Activated CD4-positive, alpha-beta T cell treated with anti-CD3 and anti-CD28 coated beads for 48 hours (primary cell): ENCODE results near the gene XPO5.
A peak's percentile ranks its signal among the peaks of the same experiment; 100 is the strongest.
"Not testable (repeated sequence)": the region's sequence is repeated elsewhere in the genome, so short reads cannot be mapped to it uniquely, and the experiment has no call there.

ENCODE experiments used
- DNase-seq: peaks from one replicate; pipeline ENCODE4 v3.0.0-alpha.2; 2020

XPO5 gene

GRCh38 chr6:43575772-43576551, at the start of gene XPO5, which contains the start of gene POLH:
Gene XPO5 (minus strand): TSS chr6:43576038. CDS start chr6:43575864, 174 bp downstream.
Gene POLH (plus strand): TSS chr6:43576185. CDS start chr6:43582320, 6,135 bp downstream.
- DNase-seq, result peak; percentile 93

GRCh38 chr6:43625393-43625992, 49.7 kb upstream of the XPO5 start:
- no peak for DNase-seq

GRCh38 chr6:43624786-43625288, 49.0 kb upstream of the XPO5 start:
- DNase-seq, result no peak

- DNase-seq, result no peak
These were observed 48.3 kb upstream of the XPO5 start for GRCh38 chr6:43623880-43624785.

- DNase-seq, result no peak
These were observed 46.7 kb upstream of the XPO5 start for GRCh38 chr6:43622541-43622940.

GRCh38 chr6:43621836-43622180, 46.0 kb upstream of the XPO5 start:
- DNase-seq, result no peak

- DNase-seq, result no peak
These were observed 45.4 kb upstream of the XPO5 start for GRCh38 chr6:43621078-43621835.

GRCh38 chr6:43616725-43617472, 41.1 kb upstream of the XPO5 start:
- no peak for DNase-seq

- DNase-seq, result no peak
These were observed 38.5 kb upstream of the XPO5 start for GRCh38 chr6:43614396-43614730.

- DNase-seq, result no peak
These were observed 38.0 kb upstream of the XPO5 start for GRCh38 chr6:43613721-43614395.

- DNase-seq, result no peak
These were observed 34.6 kb upstream of the XPO5 start for GRCh38 chr6:43610431-43610830.

GRCh38 chr6:43609402-43609801, 33.6 kb upstream of the XPO5 start:
- no peak for DNase-seq

- no peak for DNase-seq
These were observed 33.0 kb upstream of the XPO5 start for GRCh38 chr6:43608807-43609206.

- DNase-seq, result peak; percentile 75
These were observed 32.5 kb upstream of the XPO5 start for GRCh38 chr6:43608310-43608763.

GRCh38 chr6:43606019-43606418, 30.2 kb upstream of the XPO5 start:
- DNase-seq, result no peak

GRCh38 chr6:43604174-43604573, 28.3 kb upstream of the XPO5 start:
- no peak for DNase-seq

- no peak for DNase-seq
These were observed 24.8 kb upstream of the XPO5 start for GRCh38 chr6:43600595-43600994.

GRCh38 chr6:43593938-43594337, 18.1 kb upstream of the XPO5 start:
- DNase-seq, result no peak

- not testable (repeated sequence) for DNase-seq
These were observed 13.7 kb upstream of the XPO5 start for GRCh38 chr6:43589564-43589963.

- no peak for DNase-seq
These were observed 12.4 kb upstream of the XPO5 start for GRCh38 chr6:43588194-43588593.

GRCh38 chr6:43584892-43585570, 9.2 kb upstream of the XPO5 start:
- DNase-seq, result no peak
